ENCODE measurements around the gene ITGB6. TPM values are rescaled to one million over a fixed set of nuclear protein-coding genes. Genes with fewer than 3 reads are reported as not detected.

ITGB6 gene
- total and polyA plus RNA-seq, 2 of the 8 experiments (the other 6 are each of a cell fraction or from before 2014, with no cell fraction given), result not detected

- TF ChIP-seq, protein P1, sequence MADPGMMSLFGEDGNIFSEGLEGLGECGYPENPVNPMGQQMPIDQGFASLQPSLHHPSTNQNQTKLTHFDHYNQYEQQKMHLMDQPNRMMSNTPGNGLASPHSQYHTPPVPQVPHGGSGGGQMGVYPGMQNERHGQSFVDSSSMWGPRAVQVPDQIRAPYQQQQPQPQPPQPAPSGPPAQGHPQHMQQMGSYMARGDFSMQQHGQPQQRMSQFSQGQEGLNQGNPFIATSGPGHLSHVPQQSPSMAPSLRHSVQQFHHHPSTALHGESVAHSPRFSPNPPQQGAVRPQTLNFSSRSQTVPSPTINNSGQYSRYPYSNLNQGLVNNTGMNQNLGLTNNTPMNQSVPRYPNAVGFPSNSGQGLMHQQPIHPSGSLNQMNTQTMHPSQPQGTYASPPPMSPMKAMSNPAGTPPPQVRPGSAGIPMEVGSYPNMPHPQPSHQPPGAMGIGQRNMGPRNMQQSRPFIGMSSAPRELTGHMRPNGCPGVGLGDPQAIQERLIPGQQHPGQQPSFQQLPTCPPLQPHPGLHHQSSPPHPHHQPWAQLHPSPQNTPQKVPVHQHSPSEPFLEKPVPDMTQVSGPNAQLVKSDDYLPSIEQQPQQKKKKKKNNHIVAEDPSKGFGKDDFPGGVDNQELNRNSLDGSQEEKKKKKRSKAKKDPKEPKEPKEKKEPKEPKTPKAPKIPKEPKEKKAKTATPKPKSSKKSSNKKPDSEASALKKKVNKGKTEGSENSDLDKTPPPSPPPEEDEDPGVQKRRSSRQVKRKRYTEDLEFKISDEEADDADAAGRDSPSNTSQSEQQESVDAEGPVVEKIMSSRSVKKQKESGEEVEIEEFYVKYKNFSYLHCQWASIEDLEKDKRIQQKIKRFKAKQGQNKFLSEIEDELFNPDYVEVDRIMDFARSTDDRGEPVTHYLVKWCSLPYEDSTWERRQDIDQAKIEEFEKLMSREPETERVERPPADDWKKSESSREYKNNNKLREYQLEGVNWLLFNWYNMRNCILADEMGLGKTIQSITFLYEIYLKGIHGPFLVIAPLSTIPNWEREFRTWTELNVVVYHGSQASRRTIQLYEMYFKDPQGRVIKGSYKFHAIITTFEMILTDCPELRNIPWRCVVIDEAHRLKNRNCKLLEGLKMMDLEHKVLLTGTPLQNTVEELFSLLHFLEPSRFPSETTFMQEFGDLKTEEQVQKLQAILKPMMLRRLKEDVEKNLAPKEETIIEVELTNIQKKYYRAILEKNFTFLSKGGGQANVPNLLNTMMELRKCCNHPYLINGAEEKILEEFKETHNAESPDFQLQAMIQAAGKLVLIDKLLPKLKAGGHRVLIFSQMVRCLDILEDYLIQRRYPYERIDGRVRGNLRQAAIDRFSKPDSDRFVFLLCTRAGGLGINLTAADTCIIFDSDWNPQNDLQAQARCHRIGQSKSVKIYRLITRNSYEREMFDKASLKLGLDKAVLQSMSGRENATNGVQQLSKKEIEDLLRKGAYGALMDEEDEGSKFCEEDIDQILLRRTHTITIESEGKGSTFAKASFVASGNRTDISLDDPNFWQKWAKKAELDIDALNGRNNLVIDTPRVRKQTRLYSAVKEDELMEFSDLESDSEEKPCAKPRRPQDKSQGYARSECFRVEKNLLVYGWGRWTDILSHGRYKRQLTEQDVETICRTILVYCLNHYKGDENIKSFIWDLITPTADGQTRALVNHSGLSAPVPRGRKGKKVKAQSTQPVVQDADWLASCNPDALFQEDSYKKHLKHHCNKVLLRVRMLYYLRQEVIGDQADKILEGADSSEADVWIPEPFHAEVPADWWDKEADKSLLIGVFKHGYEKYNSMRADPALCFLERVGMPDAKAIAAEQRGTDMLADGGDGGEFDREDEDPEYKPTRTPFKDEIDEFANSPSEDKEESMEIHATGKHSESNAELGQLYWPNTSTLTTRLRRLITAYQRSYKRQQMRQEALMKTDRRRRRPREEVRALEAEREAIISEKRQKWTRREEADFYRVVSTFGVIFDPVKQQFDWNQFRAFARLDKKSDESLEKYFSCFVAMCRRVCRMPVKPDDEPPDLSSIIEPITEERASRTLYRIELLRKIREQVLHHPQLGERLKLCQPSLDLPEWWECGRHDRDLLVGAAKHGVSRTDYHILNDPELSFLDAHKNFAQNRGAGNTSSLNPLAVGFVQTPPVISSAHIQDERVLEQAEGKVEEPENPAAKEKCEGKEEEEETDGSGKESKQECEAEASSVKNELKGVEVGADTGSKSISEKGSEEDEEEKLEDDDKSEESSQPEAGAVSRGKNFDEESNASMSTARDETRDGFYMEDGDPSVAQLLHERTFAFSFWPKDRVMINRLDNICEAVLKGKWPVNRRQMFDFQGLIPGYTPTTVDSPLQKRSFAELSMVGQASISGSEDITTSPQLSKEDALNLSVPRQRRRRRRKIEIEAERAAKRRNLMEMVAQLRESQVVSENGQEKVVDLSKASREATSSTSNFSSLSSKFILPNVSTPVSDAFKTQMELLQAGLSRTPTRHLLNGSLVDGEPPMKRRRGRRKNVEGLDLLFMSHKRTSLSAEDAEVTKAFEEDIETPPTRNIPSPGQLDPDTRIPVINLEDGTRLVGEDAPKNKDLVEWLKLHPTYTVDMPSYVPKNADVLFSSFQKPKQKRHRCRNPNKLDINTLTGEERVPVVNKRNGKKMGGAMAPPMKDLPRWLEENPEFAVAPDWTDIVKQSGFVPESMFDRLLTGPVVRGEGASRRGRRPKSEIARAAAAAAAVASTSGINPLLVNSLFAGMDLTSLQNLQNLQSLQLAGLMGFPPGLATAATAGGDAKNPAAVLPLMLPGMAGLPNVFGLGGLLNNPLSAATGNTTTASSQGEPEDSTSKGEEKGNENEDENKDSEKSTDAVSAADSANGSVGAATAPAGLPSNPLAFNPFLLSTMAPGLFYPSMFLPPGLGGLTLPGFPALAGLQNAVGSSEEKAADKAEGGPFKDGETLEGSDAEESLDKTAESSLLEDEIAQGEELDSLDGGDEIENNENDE (IDR thresholded peaks at IDR 0.05; ENCODE audit: insufficient replicate concordance, low read length), result no peak
- TF ChIP-seq EZH2 (IDR thresholded peaks at IDR 0.05; ENCODE audit: low read depth, low read length, severe bottlenecking) (no peak), PHF8 (conservative IDR thresholded peaks at IDR 0.05; ENCODE audit: low read depth, low read length) (no peak), SRF (IDR thresholded peaks at IDR 0.05; ENCODE audit: low read depth, low read length) (no peak), CHD1 (IDR thresholded peaks at IDR 0.05; ENCODE audit: low read depth, low read length) (no peak), CTBP2 (IDR thresholded peaks at IDR 0.05; ENCODE audit: borderline replicate concordance, insufficient read depth, insufficient read length, low read length) (no peak), MAFK (IDR thresholded peaks at IDR 0.05; ENCODE audit: low read depth, low read length) (no peak), NANOG (IDR thresholded peaks at IDR 0.05; ENCODE audit: insufficient read depth, low read depth, low read length, poor library complexity, severe bottlenecking) (no peak)
- TF ChIP-seq, protein P2, sequence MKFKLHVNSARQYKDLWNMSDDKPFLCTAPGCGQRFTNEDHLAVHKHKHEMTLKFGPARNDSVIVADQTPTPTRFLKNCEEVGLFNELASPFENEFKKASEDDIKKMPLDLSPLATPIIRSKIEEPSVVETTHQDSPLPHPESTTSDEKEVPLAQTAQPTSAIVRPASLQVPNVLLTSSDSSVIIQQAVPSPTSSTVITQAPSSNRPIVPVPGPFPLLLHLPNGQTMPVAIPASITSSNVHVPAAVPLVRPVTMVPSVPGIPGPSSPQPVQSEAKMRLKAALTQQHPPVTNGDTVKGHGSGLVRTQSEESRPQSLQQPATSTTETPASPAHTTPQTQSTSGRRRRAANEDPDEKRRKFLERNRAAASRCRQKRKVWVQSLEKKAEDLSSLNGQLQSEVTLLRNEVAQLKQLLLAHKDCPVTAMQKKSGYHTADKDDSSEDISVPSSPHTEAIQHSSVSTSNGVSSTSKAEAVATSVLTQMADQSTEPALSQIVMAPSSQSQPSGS (IDR thresholded peaks at IDR 0.05; ENCODE audit: low read length), result no peak
Observed at GRCh38 chr2:160051371-160051800, 148.7 kb downstream of the ITGB6 start (continued).

All from H1 (cell line).